ENCODE data around the gene WWOX. TPM values are rescaled to one million over a fixed set of nuclear protein-coding genes. Genes with fewer than 3 reads are reported as not detected.

Gene WWOX
- total RNA-seq, 1 donor from 2014 or later: 34.9 TPM

GRCh38 chr16:78137782-78138616, 38.5 kb downstream of the WWOX start:
- DNase-seq (ENCODE audit: low read depth): no peak
- H3K36me3 ChIP-seq (ENCODE audit: control insufficient read depth, insufficient read depth, low read length): no peaks in the 10 kb centered on the region
- no peak for TF ChIP-seq CTCF (IDR thresholded peaks at IDR 0.05; ENCODE audit: insufficient read depth, low read length, poor library complexity, severe bottlenecking)
- H3K4me3 ChIP-seq (ENCODE audit: low read depth, low read length): no peak overlapping the region
- H3K27me3 ChIP-seq (ENCODE audit: control insufficient read depth, insufficient read depth, low read length): no peaks in the 10 kb centered on the region

GRCh38 chr16:78140818-78141466, 41.5 kb downstream of the WWOX start:
- TF ChIP-seq CTCF (IDR thresholded peaks at IDR 0.05; ENCODE audit: insufficient read depth, low read length, poor library complexity, severe bottlenecking): no peak
- H3K4me3 ChIP-seq (ENCODE audit: low read depth, low read length): no peak overlapping the region
- H3K27me3 ChIP-seq (ENCODE audit: control insufficient read depth, insufficient read depth, low read length): no peaks in the 10 kb centered on the region
- H3K36me3 ChIP-seq (ENCODE audit: control insufficient read depth, insufficient read depth, low read length): no peaks in the 10 kb centered on the region
- no peak for DNase-seq (ENCODE audit: low read depth)

GRCh38 chr16:78142788-78143187, 43.3 kb downstream of the WWOX start:
- no peak for DNase-seq (ENCODE audit: low read depth)
- no peaks in the 10 kb centered on the region for H3K27me3 ChIP-seq (ENCODE audit: control insufficient read depth, insufficient read depth, low read length)
- no peak overlapping the region for H3K4me3 ChIP-seq (ENCODE audit: low read depth, low read length)
- no peaks in the 10 kb centered on the region for H3K36me3 ChIP-seq (ENCODE audit: control insufficient read depth, insufficient read depth, low read length)
- no peak for TF ChIP-seq CTCF (IDR thresholded peaks at IDR 0.05; ENCODE audit: insufficient read depth, low read length, poor library complexity, severe bottlenecking)

- Histone ChIP-seq H3K36me3 (ENCODE audit: control insufficient read depth, insufficient read depth, low read length) (no peaks in the 10 kb centered on the region), H3K27me3 (ENCODE audit: control insufficient read depth, insufficient read depth, low read length) (no peaks in the 10 kb centered on the region), H3K4me3 (ENCODE audit: low read depth, low read length) (no peak overlapping the region)
- no peak for DNase-seq (ENCODE audit: low read depth)
- no peak for TF ChIP-seq CTCF (IDR thresholded peaks at IDR 0.05; ENCODE audit: insufficient read depth, low read length, poor library complexity, severe bottlenecking)
Observed at GRCh38 chr16:78146807-78147206, 47.4 kb downstream of the WWOX start.

- Histone ChIP-seq H3K4me3 (ENCODE audit: low read depth, low read length) (no peak overlapping the region), H3K36me3 (ENCODE audit: control insufficient read depth, insufficient read depth, low read length) (no peaks in the 10 kb centered on the region), H3K27me3 (ENCODE audit: control insufficient read depth, insufficient read depth, low read length) (no peaks in the 10 kb centered on the region)
- no peak for DNase-seq (ENCODE audit: low read depth)
- TF ChIP-seq CTCF (IDR thresholded peaks at IDR 0.05; ENCODE audit: insufficient read depth, low read length, poor library complexity, severe bottlenecking): no peak
Observed at GRCh38 chr16:78147911-78148401, 48.5 kb downstream of the WWOX start.

All from kidney epithelial cell (primary cell).